Neutrophil (primary cell): ENCODE measurements around the gene SNX24.

ENCODE experiments used
- H3K27ac ChIP-seq: fragments of 200-600 bp; sonication (generic); 2 replicates; pipeline ENCODE4 v1.5.1; 2016; ENCODE audit warnings: mild to moderate bottlenecking, moderate library complexity
- H3K27me3 ChIP-seq: fragments of 200-600 bp; sonication (generic); 2 replicates; pipeline ENCODE4 v1.6.0; 2016; ENCODE audit warnings: mild to moderate bottlenecking
- H3K36me3 ChIP-seq: fragments of 200-600 bp; sonication (generic); 2 replicates; pipeline ENCODE4 v1.5.1; 2017
- H3K4me1 ChIP-seq, 2 experiments: fragments of 200-600 bp in 1 of 2; sonication (generic) in 1 of 2; 1 replicate in 1 of 2; 2 replicates in 1 of 2; pipeline versions ENCODE4 v1.5.1 to v1.6.1; 2013 to 2016; ENCODE audit warnings: low read depth in 1 of 2, low read length in 1 of 2, mild to moderate bottlenecking in 1 of 2, moderate library complexity in 1 of 2; ENCODE audit not compliant: control insufficient read depth in 1 of 2, insufficient read depth in 1 of 2
- H3K4me3 ChIP-seq, 2 experiments: fragments of 200-600 bp in 1 of 2; sonication (generic) in 1 of 2; 1 replicate in 1 of 2; 2 replicates in 1 of 2; pipeline ENCODE4 v1.5.1; 2013 to 2016; ENCODE audit warnings: low read depth in 1 of 2, low read length in 1 of 2, mild to moderate bottlenecking in 1 of 2, moderate library complexity in 1 of 2
- H3K9me3 ChIP-seq: fragments of 200-600 bp; sonication (generic); 2 replicates; pipeline ENCODE4 v1.5.1; 2016
- CTCF ChIP-seq: fragments of 200-600 bp; sonication (generic); IDR thresholded peaks from 2 replicates; pipeline ENCODE4 v1.5.1; 2016; ENCODE audit warnings: antibody characterized with exemption

The SNX24 gene

GRCh38 chr5:122880749-122881148 is 35.3 kb downstream of the SNX24 start:
- Histone ChIP-seq H3K4me1 (no peaks in the 10 kb centered on the region), H3K4me3 (no peak overlapping the region), H3K9me3 (no peaks in the 10 kb centered on the region), H3K27ac (no peak overlapping the region), H3K36me3 (no peaks in the 10 kb centered on the region), H3K27me3 (no peaks in the 10 kb centered on the region)
- TF ChIP-seq CTCF: no peak

- no peak for TF ChIP-seq CTCF
- H3K4me1 ChIP-seq: no peaks in the 10 kb centered on the region
- no peaks in the 10 kb centered on the region for H3K36me3 ChIP-seq
- H3K27ac ChIP-seq: no peak overlapping the region
- H3K4me3 ChIP-seq: no peak overlapping the region
- no peaks in the 10 kb centered on the region for H3K27me3 ChIP-seq
- H3K9me3 ChIP-seq: no peaks in the 10 kb centered on the region
Measured at GRCh38 chr5:122882831-122883230, 37.4 kb downstream of the SNX24 start.

- Histone ChIP-seq H3K36me3 (no peaks in the 10 kb centered on the region), H3K27me3 (no peaks in the 10 kb centered on the region), H3K4me3 (no peak overlapping the region), H3K27ac (no peak overlapping the region), H3K9me3 (no peaks in the 10 kb centered on the region), H3K4me1 (peaks cover 4 to 12% of the 10 kb centered on the region in 2 experiments)
- no peak for TF ChIP-seq CTCF
Measured at GRCh38 chr5:122885045-122885517, 39.7 kb downstream of the SNX24 start.

GRCh38 chr5:122885891-122886290 is 40.5 kb downstream of the SNX24 start:
- no peak for TF ChIP-seq CTCF
- Histone ChIP-seq H3K4me3 (no peak overlapping the region), H3K36me3 (no peaks in the 10 kb centered on the region), H3K27ac (no peak overlapping the region), H3K4me1 (peaks cover 4 to 18% of the 10 kb centered on the region in 2 experiments), H3K9me3 (no peaks in the 10 kb centered on the region), H3K27me3 (no peaks in the 10 kb centered on the region)

GRCh38 chr5:122895141-122895540 is 49.7 kb downstream of the SNX24 start:
- no peaks in the 10 kb centered on the region for H3K9me3 ChIP-seq
- no peak overlapping the region for H3K4me3 ChIP-seq
- no peaks in the 10 kb centered on the region for H3K36me3 ChIP-seq

More at GRCh38 chr5:122895141-122895540, 49.7 kb downstream of the SNX24 start:
- Histone ChIP-seq H3K4me1 (peaks cover 0 to 16% of the 10 kb centered on the region in 2 experiments), H3K27ac (no peak overlapping the region), H3K27me3 (no peaks in the 10 kb centered on the region)
- no peak for TF ChIP-seq CTCF
